ENCODE results near the gene HIGD2A.

Gene HIGD2A

DNA sequence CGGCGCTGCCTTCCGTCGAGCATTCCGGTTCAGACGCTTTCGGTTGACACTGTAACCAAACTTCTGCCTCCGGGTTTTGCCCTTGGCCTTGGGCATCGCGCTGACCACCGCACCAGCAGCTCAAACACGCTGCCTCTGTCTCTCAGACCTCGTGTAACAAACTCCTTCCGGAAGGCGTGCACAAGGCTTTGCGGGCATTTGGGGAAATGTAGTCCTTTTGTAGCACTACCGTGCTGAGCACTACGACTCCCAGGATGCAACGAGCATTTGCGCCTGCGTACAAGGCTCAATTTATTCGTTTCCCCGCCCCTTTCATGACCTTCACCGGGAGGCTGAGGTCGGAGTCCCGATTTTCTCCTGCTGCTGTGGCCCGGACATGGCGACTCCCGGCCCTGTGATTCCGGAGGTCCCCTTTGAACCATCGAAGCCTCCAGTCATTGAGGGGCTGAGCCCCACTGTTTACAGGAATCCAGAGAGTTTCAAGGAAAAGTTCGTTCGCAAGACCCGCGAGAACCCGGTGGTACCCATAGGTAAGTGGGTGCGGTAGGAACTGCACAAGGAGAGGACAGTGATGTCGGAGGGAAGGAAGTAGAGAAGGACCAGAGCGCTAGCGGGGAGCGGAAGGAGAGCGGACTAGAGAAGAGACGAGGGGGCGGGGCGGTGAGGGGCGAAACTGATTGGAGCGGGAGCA lies at the start of gene HIGD2A, which contains the start of gene NOP16:
Gene HIGD2A, plus strand, starts transcription at position 308 of the 691 bp plus-strand sequence. Its CDS starts 69 bp downstream, at position 377.
Gene NOP16, minus strand, starts transcription at position 155 of the 691 bp plus-strand sequence. Its CDS starts 59 bp downstream, at position 96.
- peak within 1 kb of the TSS; percentile 67 for H3K4me3 ChIP-seq (ENCODE audit: low read depth, low read length)
- TF ChIP-seq CTCF (IDR thresholded peaks at IDR 0.05; ENCODE audit: low read depth, low read length) = no peak
- H3K27me3 ChIP-seq (ENCODE audit: insufficient read depth, low read depth, severe bottlenecking) = no peaks in the 10 kb centered on the region
- H3K27ac ChIP-seq = peak within 1 kb of the TSS; percentile 98
- H3K36me3 ChIP-seq = peaks cover 58% of the 10 kb centered on the region
- H3K9me3 ChIP-seq (ENCODE audit: severe bottlenecking) = no peaks in the 10 kb centered on the region
- DNase-seq = peak; percentile 99

DNA sequence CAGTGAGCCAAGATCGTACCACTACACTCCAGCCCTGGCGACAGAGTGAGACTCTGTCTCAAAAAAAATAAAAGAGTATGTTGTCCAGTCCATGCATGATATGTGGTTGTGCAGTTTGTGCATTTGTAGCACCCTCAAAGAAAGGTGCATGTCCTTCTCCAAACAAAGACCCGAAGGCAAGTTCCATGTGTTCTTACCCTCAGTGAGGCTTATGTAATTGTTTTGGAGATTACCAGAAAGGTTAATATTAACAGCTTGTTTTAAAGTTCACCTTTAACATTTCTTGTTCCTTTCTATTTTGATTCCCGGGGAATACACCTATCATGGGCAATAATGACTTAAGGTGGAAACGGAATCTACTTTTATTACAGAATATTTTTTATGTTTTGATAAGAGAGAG lies 49.2 kb upstream of the HIGD2A start:
- Histone ChIP-seq H3K27ac (no peak overlapping the region), H3K4me3 (ENCODE audit: low read depth, low read length) (no peak overlapping the region), H3K36me3 (peaks cover 19% of the 10 kb centered on the region), H3K27me3 (ENCODE audit: insufficient read depth, low read depth, severe bottlenecking) (no peaks in the 10 kb centered on the region), H3K9me3 (ENCODE audit: severe bottlenecking) (no peaks in the 10 kb centered on the region)
- no peak for TF ChIP-seq CTCF (IDR thresholded peaks at IDR 0.05; ENCODE audit: low read depth, low read length)
- no peak for DNase-seq

GRCh38 chr5:176341325-176342157 lies 47.0 kb upstream of the HIGD2A start:
- Histone ChIP-seq H3K27me3 (ENCODE audit: insufficient read depth, low read depth, severe bottlenecking) (no peaks in the 10 kb centered on the region), H3K27ac (no peak overlapping the region), H3K36me3 (peaks cover 38% of the 10 kb centered on the region), H3K9me3 (ENCODE audit: severe bottlenecking) (no peaks in the 10 kb centered on the region), H3K4me3 (ENCODE audit: low read depth, low read length) (no peak overlapping the region)
- no peak for TF ChIP-seq CTCF (IDR thresholded peaks at IDR 0.05; ENCODE audit: low read depth, low read length)
- DNase-seq = no peak

DNA sequence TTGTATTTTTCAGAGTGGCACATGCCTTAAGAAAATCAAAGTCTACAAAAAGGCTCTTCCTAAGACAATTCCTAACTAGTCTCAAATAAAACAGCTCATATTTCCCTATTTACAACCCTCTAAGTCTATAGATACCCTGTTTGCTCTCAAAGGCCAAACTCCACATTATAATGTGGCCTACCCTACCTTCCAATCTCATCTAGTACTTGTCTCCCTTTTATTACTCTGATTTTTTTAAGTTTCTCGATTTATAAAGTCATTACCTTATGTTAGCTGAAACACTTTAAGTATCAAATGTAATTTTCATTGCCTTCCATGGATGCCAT lies 46.4 kb upstream of the HIGD2A start:
- H3K36me3 ChIP-seq = peaks cover 38% of the 10 kb centered on the region
- H3K27ac ChIP-seq = no peak overlapping the region
- no peaks in the 10 kb centered on the region for H3K9me3 ChIP-seq (ENCODE audit: severe bottlenecking)
- DNase-seq = no peak
- no peak for TF ChIP-seq CTCF (IDR thresholded peaks at IDR 0.05; ENCODE audit: low read depth, low read length)
- H3K27me3 ChIP-seq (ENCODE audit: insufficient read depth, low read depth, severe bottlenecking) = no peaks in the 10 kb centered on the region
- no peak overlapping the region for H3K4me3 ChIP-seq (ENCODE audit: low read depth, low read length)

GRCh38 chr5:176342766-176343458 lies 45.6 kb upstream of the HIGD2A start:
- DNase-seq = no peak
- Histone ChIP-seq H3K4me3 (ENCODE audit: low read depth, low read length) (no peak overlapping the region), H3K27me3 (ENCODE audit: insufficient read depth, low read depth, severe bottlenecking) (no peaks in the 10 kb centered on the region), H3K36me3 (peaks cover 40% of the 10 kb centered on the region), H3K27ac (no peak overlapping the region), H3K9me3 (ENCODE audit: severe bottlenecking) (no peaks in the 10 kb centered on the region)
- TF ChIP-seq CTCF (IDR thresholded peaks at IDR 0.05; ENCODE audit: low read depth, low read length) = no peak

Data from WERI-Rb-1 (cell line).